T-helper 2 cell (primary cell): ENCODE results near the gene DONSON.

Experiments used
- DNase-seq, 5 experiments: peaks; one replicate each; pipeline versions ENCODE4 v3.0.0 to v3.0.0-alpha.2; 2012 to 2022

The DONSON gene

DNA sequence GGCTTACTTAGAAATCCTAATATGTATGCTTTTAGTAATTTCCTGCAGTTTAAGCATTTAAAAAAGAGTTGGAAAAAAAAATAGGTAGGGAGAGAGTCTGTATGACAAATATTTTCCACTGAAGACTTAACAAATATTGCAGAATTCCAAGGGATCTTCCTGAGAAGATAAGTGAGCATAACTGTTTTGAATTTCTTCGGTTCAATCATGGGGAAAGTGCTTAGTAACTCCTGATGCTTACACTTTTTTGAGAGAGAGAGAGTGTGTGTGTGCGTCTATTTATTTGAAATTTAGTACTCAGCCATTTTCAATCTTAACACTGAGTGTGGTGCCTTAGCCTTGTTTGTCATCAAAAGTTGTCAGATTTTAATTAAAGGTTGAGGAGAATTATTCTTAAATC, 27.1 kb downstream of the DONSON start:
- DNase-seq, result no peak

DNA sequence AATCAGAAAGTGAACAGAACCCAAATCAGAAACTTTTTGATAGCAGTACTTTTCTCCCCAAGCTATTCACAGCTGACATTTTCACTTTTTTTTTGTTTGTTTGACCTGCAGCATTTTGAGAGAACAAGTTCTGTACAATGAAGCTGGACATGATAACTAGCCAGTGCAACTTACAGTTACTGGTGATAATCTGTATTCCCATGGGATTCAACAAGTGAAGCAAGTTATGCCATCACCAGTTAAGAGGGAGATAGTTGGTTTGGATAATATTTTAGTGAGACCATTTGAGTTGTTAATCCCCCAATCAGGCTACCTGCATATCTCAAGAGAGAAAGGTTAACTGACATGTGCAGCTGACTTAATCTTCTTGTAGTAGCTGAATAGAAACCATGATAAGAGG, 27.5 kb downstream of the DONSON start:
- no peak for DNase-seq

DNA sequence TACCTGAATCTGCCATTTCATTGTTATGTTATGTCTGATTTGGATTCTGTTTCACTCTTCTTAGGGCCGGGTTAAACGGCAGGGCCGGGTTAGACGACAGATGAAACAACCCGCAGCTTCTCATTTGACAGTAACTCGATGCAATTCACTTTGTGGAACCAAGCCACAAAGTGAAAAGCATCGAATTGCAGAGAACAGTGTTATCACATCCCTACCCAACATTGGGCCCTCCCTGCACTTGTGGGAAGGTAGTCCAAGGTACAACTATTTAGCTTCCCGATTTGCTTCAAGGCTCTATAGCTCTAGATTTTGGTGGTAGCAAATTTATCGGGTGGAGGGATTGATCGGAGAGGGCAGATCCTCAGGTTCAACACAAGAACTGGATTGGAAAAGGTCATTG, 28.7 kb downstream of the DONSON start:
- no peak for DNase-seq

DNA sequence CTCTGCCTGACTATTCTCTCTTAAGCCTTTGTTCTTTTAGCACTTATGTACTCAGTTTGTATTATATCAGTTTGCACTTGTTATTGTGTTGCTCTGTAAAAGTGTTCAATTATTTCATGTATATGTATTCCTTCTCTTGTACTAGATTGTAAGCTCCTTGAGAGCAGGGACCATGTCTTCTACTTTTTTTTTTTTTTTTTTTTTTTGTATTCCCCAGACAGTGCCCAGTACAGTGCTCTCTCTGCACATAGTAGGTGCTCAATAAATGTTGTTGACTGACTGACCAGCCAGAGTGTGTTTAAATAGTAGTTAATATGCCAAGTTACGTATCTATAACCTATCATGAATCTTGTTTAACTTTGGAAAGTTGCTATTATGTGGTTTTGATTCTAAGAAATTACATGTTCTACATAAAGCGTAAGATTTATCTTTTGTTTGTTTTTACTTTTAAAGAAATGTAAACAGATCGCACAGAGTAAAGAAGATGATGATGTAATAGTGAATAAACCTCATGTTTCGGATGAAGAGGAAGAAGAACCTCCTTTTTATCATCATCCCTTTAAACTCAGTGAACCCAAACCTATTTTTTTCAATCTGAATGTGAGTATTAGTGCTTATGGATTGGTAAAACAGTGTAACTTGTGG, 29.6 kb downstream of the DONSON start:
- DNase-seq, result no peak

DNA sequence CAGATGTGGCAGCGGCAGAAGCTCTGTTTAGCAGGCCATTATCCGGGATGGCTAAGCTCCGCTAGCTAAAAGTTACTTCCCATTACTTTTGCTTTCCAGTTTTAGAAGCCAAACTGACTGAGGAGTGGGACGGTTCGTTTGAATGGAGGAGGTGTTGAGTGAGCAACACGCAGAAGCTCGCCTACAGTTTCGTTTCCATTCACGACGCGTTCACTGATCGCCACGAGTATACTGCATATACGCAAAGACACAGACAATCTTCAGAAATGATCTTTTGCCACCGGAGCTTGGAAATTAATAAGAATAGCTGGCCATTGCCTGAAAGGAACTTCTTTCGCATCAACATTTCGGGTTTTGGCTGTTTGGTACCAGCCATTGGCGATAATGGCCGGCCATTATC, 31.0 kb downstream of the DONSON start:
- no peak for DNase-seq

DNA sequence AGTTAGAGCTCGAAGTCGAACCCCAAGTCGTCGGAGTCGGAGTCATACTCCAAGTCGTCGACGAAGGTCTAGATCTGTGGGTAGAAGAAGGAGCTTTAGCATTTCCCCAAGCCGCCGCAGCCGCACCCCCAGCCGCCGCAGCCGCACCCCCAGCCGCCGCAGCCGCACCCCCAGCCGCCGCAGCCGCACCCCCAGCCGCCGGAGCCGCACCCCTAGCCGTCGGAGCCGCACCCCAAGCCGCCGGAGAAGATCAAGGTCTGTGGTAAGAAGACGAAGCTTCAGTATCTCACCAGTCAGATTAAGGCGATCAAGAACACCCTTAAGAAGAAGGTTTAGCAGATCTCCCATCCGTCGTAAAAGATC, 33.5 kb downstream of the DONSON start:
- DNase-seq, result no peak

DNA sequence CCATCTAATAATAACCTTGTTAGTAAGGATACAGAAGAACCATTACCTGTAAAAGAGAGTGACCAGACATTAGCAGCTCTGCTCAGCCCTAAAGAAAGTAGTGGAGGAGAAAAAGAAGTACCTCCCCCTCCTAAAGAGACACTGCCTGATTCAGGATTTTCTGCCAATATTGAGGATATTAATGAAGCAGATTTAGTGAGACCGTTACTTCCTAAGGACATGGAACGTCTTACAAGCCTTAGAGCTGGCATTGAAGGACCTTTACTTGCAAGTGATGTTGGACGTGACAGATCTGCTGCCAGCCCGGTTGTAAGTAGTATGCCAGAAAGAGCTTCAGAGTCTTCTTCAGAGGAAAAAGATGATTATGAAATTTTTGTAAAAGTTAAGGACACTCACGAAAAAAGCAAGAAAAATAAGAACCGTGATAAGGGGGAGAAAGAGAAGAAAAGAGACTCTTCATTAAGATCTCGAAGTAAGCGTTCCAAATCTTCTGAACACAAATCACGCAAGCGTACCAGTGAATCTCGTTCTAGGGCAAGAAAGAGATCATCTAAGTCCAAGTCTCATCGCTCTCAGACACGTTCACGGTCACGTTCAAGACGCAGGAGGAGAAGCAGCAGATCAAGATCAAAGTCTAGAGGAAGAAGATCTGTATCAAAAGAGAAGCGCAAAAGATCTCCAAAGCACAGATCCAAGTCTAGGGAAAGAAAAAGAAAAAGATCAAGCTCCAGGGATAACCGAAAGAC, 34.1 kb downstream of the DONSON start:
- no peak for DNase-seq

DNA sequence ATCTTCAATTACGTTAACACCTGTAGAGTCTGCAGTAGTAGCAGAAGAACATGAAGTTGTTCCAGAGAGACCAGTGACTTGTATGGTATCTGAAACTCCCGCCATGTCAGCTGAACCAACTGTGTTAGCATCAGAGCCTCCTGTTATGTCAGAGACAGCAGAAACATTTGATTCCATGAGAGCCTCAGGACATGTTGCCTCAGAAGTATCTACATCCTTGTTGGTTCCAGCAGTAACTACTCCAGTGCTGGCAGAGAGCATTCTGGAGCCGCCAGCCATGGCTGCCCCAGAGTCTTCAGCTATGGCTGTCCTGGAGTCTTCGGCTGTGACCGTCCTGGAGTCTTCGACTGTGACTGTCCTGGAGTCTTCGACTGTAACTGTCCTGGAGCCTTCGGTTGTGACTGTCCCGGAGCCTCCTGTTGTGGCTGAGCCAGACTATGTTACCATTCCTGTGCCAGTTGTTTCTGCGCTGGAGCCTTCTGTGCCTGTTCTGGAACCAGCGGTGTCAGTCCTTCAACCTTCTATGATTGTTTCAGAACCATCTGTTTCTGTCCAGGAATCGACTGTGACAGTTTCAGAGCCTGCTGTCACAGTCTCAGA, 35.4 kb downstream of the DONSON start:
- DNase-seq, result no peak

DNA sequence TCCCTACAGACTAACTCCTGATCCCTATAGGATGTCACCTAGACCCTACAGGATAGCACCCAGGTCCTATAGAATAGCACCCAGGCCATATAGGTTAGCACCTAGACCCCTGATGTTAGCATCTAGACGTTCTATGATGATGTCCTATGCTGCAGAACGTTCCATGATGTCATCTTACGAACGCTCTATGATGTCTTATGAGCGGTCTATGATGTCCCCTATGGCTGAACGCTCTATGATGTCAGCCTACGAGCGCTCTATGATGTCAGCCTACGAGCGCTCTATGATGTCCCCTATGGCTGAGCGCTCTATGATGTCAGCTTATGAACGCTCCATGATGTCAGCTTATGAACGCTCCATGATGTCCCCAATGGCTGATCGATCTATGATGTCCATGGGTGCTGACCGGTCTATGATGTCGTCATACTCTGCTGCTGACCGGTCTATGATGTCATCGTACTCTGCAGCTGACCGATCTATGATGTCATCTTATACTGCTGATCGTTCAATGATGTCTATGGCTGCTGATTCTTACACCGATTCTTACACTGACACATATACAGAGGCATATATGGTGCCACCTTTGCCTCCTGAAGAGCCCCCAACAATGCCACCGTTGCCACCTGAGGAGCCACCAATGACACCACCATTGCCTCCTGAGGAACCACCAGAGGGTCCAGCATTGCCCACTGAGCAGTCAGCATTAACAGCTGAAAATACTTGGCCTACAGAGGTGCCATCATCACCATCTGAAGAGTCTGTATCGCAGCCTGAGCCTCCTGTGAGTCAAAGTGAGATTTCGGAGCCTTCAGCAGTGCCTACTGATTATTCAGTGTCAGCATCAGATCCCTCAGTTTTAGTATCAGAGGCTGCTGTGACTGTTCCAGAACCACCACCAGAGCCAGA, 36.1 kb downstream of the DONSON start:
- no peak for DNase-seq

DNA sequence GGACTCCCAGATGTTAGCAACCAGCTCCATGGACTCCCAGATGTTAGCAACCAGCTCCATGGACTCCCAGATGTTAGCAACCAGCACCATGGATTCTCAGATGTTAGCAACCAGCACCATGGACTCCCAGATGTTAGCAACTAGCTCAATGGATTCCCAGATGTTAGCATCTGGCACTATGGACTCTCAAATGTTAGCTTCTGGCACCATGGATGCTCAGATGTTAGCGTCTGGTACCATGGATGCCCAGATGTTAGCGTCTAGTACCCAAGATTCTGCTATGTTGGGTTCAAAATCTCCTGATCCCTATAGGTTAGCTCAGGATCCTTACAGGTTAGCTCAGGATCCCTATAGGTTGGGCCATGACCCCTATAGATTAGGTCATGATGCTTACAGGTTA, 36.8 kb downstream of the DONSON start:
- no peak for DNase-seq

DNA sequence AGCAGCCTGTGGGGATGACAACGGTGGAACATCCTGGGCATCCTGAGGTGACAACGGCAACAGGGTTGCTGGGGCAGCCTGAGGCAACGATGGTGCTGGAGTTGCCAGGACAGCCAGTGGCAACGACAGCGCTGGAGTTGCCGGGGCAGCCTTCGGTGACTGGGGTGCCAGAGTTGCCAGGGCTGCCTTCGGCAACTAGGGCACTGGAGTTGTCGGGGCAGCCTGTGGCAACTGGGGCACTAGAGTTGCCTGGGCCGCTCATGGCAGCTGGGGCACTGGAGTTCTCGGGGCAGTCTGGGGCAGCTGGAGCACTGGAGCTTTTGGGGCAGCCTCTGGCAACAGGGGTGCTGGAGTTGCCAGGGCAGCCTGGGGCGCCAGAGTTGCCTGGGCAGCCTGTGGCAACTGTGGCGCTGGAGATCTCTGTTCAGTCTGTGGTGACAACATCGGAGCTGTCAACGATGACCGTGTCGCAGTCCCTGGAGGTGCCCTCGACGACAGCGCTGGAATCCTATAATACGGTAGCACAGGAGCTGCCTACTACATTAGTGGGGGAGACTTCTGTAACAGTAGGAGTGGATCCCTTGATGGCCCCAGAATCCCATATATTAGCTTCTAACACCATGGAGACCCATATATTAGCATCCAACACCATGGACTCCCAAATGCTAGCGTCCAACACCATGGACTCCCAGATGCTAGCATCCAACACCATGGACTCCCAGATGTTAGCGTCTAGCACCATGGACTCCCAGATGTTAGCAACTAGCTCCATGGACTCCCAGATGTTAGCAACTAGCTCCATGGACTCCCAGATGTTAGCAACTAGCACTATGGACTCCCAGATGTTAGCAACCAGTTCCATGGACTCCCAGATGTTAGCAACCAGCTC, 37.5 kb downstream of the DONSON start:
- no peak for DNase-seq

DNA sequence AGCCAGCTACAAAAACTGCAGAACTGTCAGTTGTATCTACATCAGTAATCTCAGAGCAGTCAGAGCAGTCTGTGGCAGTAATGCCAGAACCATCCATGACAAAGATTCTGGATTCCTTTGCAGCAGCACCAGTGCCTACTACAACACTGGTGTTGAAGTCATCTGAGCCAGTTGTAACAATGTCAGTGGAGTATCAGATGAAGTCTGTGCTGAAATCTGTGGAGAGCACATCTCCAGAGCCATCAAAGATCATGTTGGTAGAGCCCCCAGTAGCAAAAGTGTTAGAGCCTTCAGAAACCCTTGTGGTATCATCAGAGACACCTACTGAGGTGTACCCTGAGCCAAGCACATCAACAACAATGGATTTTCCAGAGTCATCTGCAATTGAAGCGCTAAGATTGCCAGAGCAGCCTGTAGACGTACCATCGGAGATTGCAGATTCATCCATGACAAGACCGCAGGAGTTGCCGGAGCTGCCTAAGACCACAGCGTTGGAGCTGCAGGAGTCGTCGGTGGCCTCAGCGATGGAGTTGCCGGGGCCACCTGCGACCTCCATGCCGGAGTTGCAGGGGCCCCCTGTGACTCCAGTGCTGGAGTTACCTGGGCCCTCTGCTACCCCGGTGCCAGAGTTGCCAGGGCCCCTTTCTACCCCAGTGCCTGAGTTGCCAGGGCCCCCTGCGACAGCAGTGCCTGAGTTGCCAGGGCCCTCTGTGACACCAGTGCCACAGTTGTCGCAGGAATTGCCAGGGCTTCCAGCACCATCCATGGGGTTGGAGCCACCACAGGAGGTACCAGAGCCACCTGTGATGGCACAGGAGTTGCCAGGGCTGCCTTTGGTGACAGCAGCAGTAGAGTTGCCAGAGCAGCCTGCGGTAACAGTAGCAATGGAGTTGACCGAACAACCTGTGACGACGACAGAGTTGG, 38.4 kb downstream of the DONSON start:
- DNase-seq, result no peak

DNA sequence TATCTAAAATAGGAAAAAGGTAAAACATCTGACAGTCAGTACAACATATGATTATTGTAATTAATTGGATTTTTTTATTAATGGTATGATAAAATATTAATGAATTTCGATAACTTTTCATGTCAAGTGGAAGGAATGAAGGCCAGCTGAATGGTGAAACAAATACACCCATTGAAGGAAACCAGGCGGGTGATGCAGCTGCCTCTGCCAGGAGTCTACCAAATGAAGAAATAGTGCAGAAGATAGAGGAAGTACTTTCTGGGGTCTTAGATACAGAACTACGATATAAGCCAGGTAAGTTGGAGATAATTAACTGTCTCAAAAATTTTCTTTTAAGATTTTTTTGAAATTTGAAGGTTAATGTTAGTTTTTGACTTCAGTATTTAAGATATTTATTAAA, 42.4 kb downstream of the DONSON start:
- DNase-seq, result no peak

DNA sequence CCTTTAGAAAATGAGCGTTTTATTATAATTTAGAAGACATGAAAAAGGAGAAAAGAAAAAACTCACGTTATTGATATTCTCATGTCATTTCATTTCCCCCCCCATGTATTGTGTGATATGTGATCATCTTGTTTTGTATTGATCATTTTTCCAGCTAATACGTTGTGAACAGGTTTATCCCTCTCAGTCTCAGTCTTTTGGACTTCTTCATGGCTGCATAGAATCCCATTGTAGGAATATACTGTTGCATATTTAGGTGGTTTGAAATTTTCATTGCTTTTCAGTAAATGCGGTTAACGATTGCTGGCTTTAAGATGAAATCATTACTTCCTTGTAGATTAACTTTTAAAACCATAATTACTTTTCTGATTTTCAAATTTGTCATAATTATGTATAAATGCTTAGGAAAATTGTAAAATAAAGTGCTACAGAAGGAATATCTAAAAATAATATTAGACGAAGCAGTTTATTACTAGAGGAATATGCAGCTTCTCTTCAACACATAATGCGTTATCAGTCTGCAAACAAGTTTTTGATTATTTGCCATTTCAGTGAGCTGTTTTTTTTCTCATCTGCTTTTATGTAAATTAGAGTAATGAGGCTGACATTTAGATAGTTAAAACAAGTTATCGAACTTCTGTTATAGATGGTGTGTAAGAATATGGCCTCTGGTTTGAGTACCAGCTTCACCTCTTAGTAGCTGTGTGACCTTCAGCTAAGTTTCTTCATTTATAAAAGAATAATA, 43.9 kb downstream of the DONSON start:
- DNase-seq, result no peak

DNA sequence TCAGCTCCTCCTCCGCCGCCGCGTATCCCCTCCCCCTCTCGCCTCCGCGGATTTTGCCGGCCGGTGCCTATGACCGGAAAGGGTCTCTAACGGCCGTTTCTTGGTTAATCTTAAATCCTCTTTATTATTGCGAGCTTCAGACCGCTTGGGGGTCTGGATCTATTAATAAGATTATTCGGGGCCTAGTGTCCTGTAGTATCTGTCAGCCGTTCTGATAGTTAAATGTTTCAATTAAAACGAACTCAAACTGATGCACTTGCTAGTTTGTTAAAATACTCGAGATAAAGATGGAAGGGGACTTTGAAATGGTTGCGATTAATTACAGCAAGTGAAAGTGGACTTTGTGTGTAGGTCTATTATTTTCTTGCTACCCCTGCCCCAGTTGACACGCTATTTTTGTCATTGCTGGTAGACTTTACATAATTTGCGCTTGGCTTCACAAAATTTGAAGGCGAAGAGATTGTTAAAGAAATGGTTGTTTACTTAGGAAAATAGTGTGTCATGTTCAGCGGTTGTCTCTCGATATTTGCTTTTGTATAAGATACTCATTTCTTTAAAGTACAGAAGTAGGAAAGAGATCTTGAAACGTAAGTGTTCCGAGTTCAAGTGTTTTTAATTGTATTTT, 44.9 kb downstream of the DONSON start:
- DNase-seq, result peak in 3 of 5 experiments; percentile 20 to 57 (median 41)

DNA sequence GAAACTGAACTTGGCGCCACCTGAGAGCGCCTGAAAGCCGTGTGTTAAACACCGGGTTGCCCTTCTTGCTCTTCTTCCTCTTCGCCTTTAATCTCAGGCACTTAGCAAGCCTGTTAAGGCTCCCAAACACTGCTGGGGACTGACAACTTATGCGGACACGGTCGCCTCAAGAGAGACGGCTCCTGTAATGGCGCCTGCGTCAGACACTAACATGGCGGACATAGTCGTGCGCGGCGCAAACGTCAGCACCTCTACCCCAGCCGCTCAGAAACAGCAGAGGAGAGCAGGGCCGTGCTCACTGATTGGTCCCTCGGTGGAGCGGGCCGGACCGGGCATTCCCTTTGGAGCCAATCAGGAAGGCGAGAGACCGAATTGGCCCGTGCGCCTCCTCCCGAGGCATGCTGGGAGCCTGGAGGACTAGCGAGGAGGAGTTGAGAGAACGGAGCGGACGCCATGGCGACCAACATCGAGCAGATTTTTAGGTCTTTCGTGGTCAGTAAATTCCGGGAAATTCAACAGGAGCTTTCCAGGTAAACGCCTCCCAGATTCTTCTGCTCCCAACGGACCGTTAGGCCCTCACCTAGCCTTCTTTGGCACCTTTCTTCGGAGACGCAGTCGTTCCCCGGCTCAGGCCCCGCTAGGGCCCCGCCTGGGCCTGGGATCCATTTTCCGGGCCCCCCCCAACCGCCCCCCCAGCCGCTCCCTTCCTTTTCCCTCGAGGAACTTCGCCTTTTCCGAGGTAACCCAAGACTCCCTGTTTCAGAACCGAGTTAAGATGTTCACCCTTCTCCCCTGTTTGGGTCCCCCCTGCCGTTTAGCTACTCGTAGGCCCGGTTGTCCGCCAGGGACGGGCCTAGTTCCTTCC, 45.6 kb downstream of the DONSON start, which contains the start of gene SON:
SON (plus strand) TSS at position 399 of the 865 bp plus-strand sequence; CDS start at position 454, 55 bp downstream.
- DNase-seq, result peak; percentile 92 to 100 (median 98)

DNA sequence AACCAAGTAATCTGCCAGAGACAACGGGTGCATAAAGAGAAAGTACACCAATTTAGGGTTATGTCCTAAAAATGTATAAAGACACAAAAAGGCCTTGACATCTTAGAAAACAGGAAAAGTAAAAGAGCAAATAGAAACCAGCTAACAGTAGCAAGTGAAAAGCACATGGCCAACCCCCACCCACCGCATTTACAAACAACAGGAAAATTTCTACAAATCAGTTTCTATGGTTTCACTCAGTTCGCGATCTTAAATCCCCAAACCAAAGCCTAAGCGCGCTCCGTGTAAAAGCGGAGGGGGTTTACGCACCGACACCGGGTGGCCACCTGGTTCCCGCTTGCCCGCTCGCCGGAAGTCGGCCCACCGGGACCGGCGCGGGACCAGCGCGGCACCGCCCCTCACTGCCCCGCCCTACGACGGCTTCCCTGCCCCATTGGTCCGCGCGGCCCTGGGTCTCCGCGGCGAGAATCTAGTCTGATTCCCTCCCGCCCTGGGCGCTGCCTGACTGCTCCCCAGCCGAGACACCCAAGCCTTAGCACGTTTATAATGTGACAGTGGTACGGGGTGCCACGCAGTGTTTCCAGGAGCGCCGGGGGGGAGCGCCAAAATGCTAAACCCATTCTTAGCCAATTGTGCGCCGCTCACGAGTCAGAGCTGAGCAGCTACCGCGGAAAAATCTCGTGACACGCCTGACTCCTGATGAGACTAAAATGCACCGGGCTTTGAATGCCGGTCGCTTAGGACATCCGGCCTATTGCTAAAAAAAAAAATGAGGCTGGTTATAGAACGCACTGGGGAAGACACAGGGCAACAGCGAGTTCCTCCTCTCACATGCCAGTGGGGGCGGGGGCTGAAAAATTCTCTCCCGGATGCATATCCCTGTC, 46.5 kb downstream of the DONSON start, which contains the start of gene GART:
GART (minus strand) TSS at position 362 of the 884 bp plus-strand sequence. CDS start 2,802 bp downstream, outside the sequence.
- DNase-seq, result peak; percentile 70 to 87 (median 76)
